ENCODE results near the gene FAM210B. TPM values are rescaled to one million over a fixed set of nuclear protein-coding genes. Genes with fewer than 3 reads are reported as not detected.

The FAM210B gene
- total RNA-seq, 1 experiment from 2014 or later, result 37.9 TPM

DNA sequence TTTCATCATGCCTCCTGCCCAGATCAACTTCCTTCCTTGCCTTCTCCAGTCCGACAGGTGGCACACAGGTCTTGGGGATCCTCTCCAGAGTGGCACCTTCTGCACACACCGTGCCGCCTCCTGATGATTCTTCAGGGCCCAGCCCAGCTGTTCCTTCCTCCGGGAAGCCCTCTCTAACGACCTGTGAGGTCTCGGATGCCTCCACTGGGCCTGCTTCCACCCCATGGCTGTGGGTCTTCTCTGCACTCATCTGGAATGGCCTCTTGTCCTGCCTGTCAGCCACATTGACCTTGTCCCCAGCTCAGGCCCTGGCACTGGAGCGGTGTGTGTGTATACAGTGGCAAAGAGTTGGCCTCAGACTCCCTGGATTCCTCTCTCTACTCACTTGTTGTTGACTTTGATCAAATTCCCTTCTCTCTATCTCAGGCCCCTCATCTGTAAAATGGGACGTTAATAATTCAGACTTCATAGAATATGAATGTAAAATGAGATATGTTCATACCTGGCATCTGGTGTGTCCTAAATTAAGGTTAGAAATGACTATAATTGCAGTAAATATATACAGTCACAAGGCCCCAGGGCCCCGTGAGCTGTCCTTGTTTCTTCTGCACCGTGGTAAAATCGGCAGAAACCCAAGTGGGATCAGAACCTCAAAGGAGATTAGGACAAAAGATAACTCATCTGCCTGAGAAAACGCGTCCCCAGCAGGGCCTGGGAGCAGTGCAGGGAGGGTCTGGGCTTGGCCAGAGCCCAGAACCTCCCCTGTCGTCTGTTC, 1.5 kb downstream of the FAM210B start:
- H3K9ac ChIP-seq (ENCODE audit: low read length), result peak overlapping the region; percentile 74
- no peaks in the 10 kb centered on the region for H4K20me1 ChIP-seq (ENCODE audit: low read length)
- peak overlapping the region; percentile 99 for H2AFZ ChIP-seq (ENCODE audit: low read length)
- H3F3A ChIP-seq (ENCODE audit: low read length, unreplicated experiment), result peaks cover 4% of the 10 kb centered on the region
- H3K27me3 ChIP-seq (ENCODE audit: low read length), result no peaks in the 10 kb centered on the region
- H3K4me3 ChIP-seq (ENCODE audit: low read length), result peak overlapping the region; percentile 95
- H3K9me2 ChIP-seq (replicated peaks; ENCODE audit: low read length), result no peaks in the 10 kb centered on the region
- H3K4me2 ChIP-seq (ENCODE audit: low read length), result peak overlapping the region; percentile 100
- H3K79me2 ChIP-seq (ENCODE audit: low read length), result peaks cover 16% of the 10 kb centered on the region
- POLR2A ChIA-PET (ENCODE audit: unreplicated experiment), result interaction anchor here (0.6 kb wide), 1 partner anchor 33 kb away, joined by 3 read pairs; no protein-coding TSS in a partner anchor
- H3K36me3 ChIP-seq (ENCODE audit: low read depth, low read length), result no peaks in the 10 kb centered on the region
- ATAC-seq, result peak; percentile 6
- TF ChIP-seq EZH2phosphoT487 (IDR thresholded peaks at IDR 0.05; ENCODE audit: borderline replicate concordance, low read length) (no peak), EZH2 (IDR thresholded peaks at IDR 0.05; ENCODE audit: low read length, unreplicated experiment) (no peak)
- TF ChIP-seq, protein P1, sequence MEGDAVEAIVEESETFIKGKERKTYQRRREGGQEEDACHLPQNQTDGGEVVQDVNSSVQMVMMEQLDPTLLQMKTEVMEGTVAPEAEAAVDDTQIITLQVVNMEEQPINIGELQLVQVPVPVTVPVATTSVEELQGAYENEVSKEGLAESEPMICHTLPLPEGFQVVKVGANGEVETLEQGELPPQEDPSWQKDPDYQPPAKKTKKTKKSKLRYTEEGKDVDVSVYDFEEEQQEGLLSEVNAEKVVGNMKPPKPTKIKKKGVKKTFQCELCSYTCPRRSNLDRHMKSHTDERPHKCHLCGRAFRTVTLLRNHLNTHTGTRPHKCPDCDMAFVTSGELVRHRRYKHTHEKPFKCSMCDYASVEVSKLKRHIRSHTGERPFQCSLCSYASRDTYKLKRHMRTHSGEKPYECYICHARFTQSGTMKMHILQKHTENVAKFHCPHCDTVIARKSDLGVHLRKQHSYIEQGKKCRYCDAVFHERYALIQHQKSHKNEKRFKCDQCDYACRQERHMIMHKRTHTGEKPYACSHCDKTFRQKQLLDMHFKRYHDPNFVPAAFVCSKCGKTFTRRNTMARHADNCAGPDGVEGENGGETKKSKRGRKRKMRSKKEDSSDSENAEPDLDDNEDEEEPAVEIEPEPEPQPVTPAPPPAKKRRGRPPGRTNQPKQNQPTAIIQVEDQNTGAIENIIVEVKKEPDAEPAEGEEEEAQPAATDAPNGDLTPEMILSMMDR (conservative IDR thresholded peaks at IDR 0.05; ENCODE audit: low read depth, low read length), result no peak
- BruUV-seq (replicated peaks), result TSS peak; percentile 27
- DNase-seq, result peak; percentile 30
- H3K27ac ChIP-seq (ENCODE audit: low read length), result 0 out of 2 replicates have a peak overlapping the region, but pooled peaks have one; percentile 3
- peaks cover 20% of the 10 kb centered on the region for H3K4me1 ChIP-seq (ENCODE audit: insufficient read depth, low read length)
- H3K9me3 ChIP-seq (ENCODE audit: low read length), result no peaks in the 10 kb centered on the region
- CTCF ChIA-PET, result interaction anchor here (0.6 kb wide), 1 partner anchor 18 kb away, joined by 3 read pairs; no protein-coding TSS in a partner anchor
- intact Hi-C loops (cut with micrococcal nuclease), result no loop called here

DNA sequence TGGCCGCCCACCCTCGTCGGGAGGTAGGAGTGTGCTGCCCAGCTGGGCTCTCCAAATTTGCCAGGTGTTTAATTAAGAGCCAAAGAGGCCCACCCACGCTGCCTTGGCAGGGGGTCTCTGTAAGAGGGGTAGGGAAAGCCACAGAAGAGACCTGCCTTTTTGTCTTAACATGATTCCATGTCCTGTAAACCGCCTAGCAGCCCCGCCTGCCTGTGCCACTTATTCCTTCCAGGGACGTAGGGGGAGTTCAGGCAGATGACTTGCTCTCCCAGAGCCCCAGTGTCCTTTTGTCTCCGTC, 2.1 kb downstream of the FAM210B start:
- ATAC-seq, result no peak
- Histone ChIP-seq H3K79me2 (ENCODE audit: low read length) (peaks cover 16% of the 10 kb centered on the region), H3F3A (ENCODE audit: low read length, unreplicated experiment) (peaks cover 4% of the 10 kb centered on the region), H3K4me3 (ENCODE audit: low read length) (no peak overlapping the region), H3K4me2 (ENCODE audit: low read length) (peak overlapping the region; percentile 100; the same call in 1 of the 2 replicates), H3K9me3 (ENCODE audit: low read length) (no peaks in the 10 kb centered on the region), H3K27me3 (ENCODE audit: low read length) (no peaks in the 10 kb centered on the region), H4K20me1 (ENCODE audit: low read length) (no peaks in the 10 kb centered on the region), H3K36me3 (ENCODE audit: low read depth, low read length) (no peaks in the 10 kb centered on the region), H3K27ac (ENCODE audit: low read length) (no peak overlapping the region), H2AFZ (ENCODE audit: low read length) (no peak overlapping the region), H3K9me2 (replicated peaks; ENCODE audit: low read length) (no peaks in the 10 kb centered on the region), H3K9ac (ENCODE audit: low read length) (no peak overlapping the region), H3K4me1 (ENCODE audit: insufficient read depth, low read length) (peaks cover 20% of the 10 kb centered on the region)
- DNase-seq, result no peak
- intact Hi-C loops (cut with micrococcal nuclease), result no loop called here
- TF ChIP-seq EZH2 (IDR thresholded peaks at IDR 0.05; ENCODE audit: low read length, unreplicated experiment), result no peak
- no peak for TF ChIP-seq EZH2phosphoT487 (IDR thresholded peaks at IDR 0.05; ENCODE audit: borderline replicate concordance, low read length)
- TF ChIP-seq, protein P1 (conservative IDR thresholded peaks at IDR 0.05; ENCODE audit: low read depth, low read length), result no peak
- BruUV-seq (replicated peaks), result no TSS peak
- POLR2A ChIA-PET (ENCODE audit: unreplicated experiment), result no interaction called here
- CTCF ChIA-PET, result no interaction called here

DNA sequence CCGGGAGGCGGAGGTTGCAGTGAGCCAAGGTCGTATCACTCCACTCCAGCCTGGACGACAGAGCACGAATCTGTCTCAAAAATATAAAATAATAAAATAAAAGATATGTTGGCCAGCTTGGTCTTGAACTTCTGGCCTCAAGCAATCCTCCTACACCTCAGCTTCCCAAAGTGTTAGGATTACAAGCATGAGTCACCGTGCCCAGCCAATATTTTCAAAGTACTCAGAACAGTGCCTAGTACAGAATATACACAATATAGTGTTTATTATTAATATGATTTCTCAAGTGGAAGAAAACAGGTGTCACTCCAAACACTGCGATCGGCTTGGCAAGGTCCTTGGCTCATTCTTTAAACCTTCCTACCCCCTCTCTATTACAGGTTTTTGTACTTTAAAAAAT, 3.1 kb downstream of the FAM210B start:
- no peak overlapping the region for H3K4me2 ChIP-seq (ENCODE audit: low read length)
- H3K4me1 ChIP-seq (ENCODE audit: insufficient read depth, low read length), result peaks cover 20% of the 10 kb centered on the region
- POLR2A ChIA-PET (ENCODE audit: unreplicated experiment), result no interaction called here
- H3K27ac ChIP-seq (ENCODE audit: low read length), result no peak overlapping the region
- H3K36me3 ChIP-seq (ENCODE audit: low read depth, low read length), result no peaks in the 10 kb centered on the region
- H3F3A ChIP-seq (ENCODE audit: low read length, unreplicated experiment), result peaks cover 4% of the 10 kb centered on the region
- no peaks in the 10 kb centered on the region for H3K9me2 ChIP-seq (replicated peaks; ENCODE audit: low read length)
- TF ChIP-seq EZH2phosphoT487 (IDR thresholded peaks at IDR 0.05; ENCODE audit: borderline replicate concordance, low read length), result no peak
- TF ChIP-seq EZH2 (IDR thresholded peaks at IDR 0.05; ENCODE audit: low read length, unreplicated experiment), result no peak
- TF ChIP-seq, protein P1 (conservative IDR thresholded peaks at IDR 0.05; ENCODE audit: low read depth, low read length), result no peak
- H2AFZ ChIP-seq (ENCODE audit: low read length), result no peak overlapping the region
- intact Hi-C loops (cut with micrococcal nuclease), result no loop called here
- H3K79me2 ChIP-seq (ENCODE audit: low read length), result peaks cover 16% of the 10 kb centered on the region
- no peaks in the 10 kb centered on the region for H3K9me3 ChIP-seq (ENCODE audit: low read length)
- H3K4me3 ChIP-seq (ENCODE audit: low read length), result no peak overlapping the region
- CTCF ChIA-PET, result no interaction called here
- no peak for DNase-seq
- H3K27me3 ChIP-seq (ENCODE audit: low read length), result no peaks in the 10 kb centered on the region
- no peak for ATAC-seq
- H3K9ac ChIP-seq (ENCODE audit: low read length), result no peak overlapping the region
- no TSS peak for BruUV-seq (replicated peaks)
- no peaks in the 10 kb centered on the region for H4K20me1 ChIP-seq (ENCODE audit: low read length)
